Medulla oblongata (tissue), 1 donor: ENCODE data around the gene CTNNA3.

Experiments used
- DNase-seq: peaks from one replicate; pipeline ENCODE4 v3.0.0-alpha.2; 2015; ENCODE audit errors: extremely low spot score

CTNNA3 gene

GRCh38 chr10:67114945-67115344 is 581.0 kb downstream of the CTNNA3 start:
- DNase-seq = no peak

DNA sequence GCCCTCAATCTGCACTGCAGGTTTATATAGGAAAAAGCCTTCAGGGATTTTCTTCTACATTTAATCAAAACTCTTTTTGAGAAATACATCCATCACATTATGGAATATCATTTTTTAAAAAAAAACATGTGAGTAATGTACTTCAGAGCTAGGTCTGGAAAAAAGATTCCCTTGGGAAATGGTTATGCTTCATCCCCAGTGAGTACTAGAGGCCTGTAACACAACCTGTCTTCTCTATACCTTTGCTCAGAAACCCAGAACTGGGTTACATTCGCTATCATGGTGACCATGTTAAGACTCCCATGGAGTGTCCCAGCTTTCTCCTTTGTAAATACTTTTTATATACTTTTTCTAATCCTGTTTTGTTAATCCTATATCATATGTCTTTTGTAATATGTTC is 583.2 kb downstream of the CTNNA3 start:
- DNase-seq = no peak

DNA sequence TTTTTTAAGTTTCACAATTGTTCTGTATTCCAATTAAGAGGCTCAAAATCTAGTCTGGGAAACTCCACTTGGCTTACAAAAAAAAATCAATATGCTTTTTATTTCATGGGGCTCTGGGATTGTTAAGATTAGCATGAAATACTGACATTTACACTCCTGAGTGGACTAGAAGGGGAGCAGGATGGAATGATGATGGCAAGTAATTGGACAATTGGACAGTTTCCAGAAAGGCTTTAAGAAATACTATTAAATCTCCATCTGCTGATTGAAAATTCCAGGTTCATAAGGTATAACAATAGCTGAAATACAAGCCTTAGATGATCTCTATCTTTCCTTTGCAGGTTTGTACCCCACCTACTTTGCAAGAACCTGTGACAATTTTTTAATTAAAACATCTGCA is 585.7 kb downstream of the CTNNA3 start:
- DNase-seq = no peak

DNA sequence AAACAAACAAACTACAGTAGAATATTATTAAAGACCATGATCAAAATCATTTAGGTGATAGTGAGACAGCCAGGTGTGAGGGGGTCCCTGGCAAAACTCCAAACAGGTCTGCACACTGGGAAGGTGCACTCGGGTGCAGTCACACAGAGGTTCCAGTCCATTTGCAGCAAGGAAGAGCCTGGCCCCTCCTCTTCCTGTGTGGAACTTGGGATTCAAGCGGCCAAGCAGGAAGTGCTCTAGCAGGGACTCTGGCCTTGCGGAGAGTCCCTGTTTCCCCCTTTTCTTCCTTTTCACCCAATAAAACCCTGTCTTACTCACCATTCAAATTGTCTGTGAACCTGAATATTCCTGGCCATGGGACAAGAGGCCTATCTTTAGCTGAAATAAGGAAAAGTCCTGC is 588.3 kb downstream of the CTNNA3 start:
- no peak for DNase-seq

DNA sequence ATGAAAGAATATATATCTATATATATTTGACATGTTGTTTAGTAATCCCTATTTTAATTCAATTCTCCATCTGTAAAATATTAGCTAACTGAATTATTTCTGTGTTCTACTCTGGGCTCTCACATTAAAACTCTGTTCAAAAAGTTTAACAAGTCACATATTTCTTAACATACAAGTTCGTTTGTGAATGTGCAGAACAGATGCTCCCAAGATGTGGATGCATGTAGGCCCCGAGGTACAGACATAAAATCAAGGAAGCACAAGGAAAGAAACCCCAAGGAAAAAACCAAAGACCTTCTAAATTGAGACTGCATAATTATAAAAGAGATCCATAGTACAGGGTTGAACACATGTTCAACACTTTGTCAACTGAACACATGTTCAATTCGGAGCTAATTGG is 595.0 kb downstream of the CTNNA3 start:
- no peak for DNase-seq

DNA sequence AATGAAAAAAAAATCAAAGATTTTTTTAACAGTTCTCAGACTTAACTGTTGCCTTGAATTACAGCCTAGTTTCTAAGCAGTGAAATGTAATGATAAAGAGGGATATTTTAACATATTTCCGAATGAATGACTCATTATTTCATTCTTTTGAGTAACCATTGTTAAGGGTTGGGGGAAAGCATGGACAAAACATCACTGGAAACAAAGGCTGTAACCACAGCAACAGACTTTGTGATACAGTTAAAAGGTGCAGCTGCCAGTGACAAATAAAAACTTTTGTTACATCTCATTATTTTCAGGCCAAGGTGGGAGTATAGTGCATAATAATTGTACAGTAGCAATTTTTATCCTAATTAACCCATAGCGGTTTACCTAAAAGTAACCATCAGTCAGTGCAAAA is 597.5 kb downstream of the CTNNA3 start:
- peak; percentile 16 for DNase-seq

DNA sequence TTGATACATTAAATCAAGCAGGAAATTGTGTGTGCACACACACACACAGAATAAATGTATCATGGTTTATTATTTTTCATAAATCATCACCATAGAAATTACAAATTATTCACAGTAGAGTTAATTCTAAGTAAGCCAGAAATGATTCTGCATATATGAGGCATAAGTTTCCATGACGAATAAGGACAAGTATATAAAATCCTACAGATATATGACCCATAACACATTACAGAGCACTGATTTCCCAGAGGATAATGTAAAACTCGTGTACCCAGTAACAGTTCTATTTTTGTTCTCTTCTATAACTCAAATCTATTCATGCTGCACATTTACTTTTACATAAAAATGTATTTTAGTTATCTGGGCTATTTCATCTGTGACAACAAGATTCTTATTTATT is 600.5 kb downstream of the CTNNA3 start:
- no peak for DNase-seq

- DNase-seq = peak; percentile 51
These were observed 608.0 kb downstream of the CTNNA3 start for GRCh38 chr10:67088036-67088435.

DNA sequence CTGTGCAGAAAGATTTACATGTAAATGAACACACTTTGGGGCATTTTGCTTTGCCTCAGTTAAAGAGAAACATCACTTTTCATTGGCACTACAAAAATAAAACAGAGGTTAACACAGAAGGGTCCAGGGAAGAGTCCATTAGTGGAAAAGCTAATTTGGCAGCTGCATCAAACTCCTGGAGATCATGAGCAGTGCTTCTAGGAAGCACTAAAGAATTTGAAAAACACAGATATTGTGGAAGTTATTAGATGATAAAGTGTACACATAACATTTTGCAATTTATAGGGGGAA is 608.9 kb downstream of the CTNNA3 start:
- peak; percentile 8 for DNase-seq

- no peak for DNase-seq
These were observed 609.5 kb downstream of the CTNNA3 start for GRCh38 chr10:67086327-67087134.

- peak; percentile 12 for DNase-seq
These were observed 616.9 kb downstream of the CTNNA3 start for GRCh38 chr10:67079126-67079525.

- no peak for DNase-seq
These were observed 618.6 kb downstream of the CTNNA3 start for GRCh38 chr10:67077376-67077775.

- DNase-seq = no peak
These were observed 619.9 kb downstream of the CTNNA3 start for GRCh38 chr10:67076144-67076543.

GRCh38 chr10:67075491-67075971 is 620.5 kb downstream of the CTNNA3 start:
- no peak for DNase-seq

- no peak for DNase-seq
These were observed 623.3 kb downstream of the CTNNA3 start for GRCh38 chr10:67072654-67073053.

DNA sequence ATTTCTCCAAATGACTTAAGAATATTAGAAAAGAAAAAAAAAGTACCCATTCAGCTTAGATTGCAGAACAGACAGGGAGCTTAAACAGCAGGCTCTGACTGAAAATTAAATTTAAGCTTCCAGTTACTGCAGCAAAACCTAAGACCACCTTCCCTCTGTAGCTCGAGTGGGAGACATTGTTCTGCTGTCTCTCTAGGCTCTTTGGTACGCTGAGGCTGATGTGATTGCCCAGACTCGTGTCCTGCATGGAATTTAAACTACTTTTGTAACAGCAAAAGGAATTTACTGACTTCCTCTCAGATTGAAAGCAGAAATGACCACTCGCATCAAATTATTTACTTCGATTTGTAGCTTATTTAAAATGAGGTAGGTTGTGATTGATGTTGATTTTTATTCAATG is 645.6 kb downstream of the CTNNA3 start:
- peak; percentile 29 for DNase-seq

DNA sequence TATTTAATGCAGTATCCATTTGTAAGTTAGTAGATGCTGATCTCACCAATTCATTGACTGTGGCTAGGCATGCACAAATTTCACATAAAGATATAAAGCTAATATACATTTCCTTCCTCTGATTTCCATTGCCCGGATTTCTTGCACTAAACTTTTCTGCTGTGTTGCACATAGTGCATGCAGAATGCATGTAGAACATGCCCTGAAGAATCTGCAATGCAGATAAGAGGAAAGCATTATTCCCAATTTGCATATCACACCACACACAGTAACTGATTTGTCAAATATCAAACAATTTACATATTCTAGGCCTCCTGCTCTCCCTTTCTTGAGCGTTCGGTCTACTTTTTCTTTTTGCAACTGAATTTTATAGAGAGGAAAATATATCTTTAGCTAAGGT is 646.0 kb downstream of the CTNNA3 start:
- DNase-seq = no peak

DNA sequence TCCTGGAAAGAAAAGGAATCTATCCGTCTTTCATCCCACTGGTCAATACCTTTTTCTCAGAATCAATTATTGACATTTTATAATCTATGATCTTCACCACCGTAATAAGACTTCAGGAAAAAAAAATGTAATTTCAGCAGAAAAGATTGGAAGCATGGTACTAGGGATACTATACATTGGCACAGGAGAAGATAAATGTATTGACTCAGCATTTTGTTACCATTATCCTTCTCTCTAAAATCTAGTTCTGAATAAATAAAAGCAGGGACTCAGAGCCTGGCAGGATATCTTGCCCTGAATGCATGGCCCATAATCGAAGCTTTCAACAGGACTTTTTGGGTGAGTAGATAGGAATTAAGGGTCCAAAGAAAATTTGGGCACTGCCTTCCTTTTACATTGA is 649.5 kb downstream of the CTNNA3 start:
- DNase-seq = no peak

DNA sequence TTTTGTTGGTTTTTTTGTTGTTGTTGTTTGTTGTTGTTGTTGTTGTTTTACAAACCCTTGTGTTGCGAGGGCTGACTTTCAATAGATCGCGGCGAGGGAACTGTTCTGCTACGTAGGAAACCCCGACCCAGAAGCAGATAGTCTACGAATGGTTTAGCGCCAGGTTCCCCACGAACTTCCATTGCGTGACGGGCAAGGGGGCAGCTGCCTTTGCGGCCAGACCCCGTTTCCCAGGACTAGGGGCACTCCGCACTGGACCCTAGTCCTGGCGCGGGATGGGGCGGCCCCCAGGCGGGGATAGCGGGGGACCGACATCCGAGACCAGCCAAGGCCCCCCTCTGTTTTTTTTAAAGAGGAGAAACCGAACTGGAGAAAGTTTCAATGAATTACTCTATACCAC is 650.6 kb downstream of the CTNNA3 start:
- no peak for DNase-seq

DNA sequence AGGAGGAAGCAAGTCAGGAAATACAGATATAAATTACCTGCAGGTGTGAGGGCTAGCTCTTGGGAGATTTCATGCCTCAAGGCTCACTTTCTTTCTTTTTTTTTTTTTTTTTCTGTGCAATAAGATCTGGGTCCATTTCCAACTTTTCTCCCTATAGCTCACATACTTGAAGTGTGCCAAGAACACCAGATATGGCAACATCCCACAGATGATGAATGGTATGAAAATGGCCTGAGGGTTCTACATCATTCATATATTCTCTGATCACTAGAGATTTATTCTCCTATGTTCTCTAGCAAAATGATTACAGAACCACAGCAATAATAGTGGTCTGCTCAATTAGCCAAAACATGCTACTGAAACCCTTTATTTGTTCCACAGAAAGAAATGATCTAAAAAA is 653.0 kb downstream of the CTNNA3 start:
- no peak for DNase-seq

- DNase-seq = no peak
These were observed 659.2 kb downstream of the CTNNA3 start for GRCh38 chr10:67036808-67037207.

GRCh38 chr10:67033878-67034277 is 662.1 kb downstream of the CTNNA3 start:
- DNase-seq = no peak

GRCh38 chr10:67022099-67022498 is 673.9 kb downstream of the CTNNA3 start:
- no peak for DNase-seq

- DNase-seq = no peak
These were observed 678.8 kb downstream of the CTNNA3 start for GRCh38 chr10:67017218-67017617.
